Embryonic facial prominence (tissue), 1 donor: ENCODE data around the gene CTNNBL1.
"Not testable (repeated sequence)": the region's sequence is repeated elsewhere in the genome, so short reads cannot be mapped to it uniquely, and the experiment has no call there.

ENCODE experiments used
- DNase-seq: peaks from one replicate; pipeline ENCODE4 v3.0.0-alpha.2; 2016; ENCODE audit errors: extremely low spot score

The CTNNBL1 gene

DNA sequence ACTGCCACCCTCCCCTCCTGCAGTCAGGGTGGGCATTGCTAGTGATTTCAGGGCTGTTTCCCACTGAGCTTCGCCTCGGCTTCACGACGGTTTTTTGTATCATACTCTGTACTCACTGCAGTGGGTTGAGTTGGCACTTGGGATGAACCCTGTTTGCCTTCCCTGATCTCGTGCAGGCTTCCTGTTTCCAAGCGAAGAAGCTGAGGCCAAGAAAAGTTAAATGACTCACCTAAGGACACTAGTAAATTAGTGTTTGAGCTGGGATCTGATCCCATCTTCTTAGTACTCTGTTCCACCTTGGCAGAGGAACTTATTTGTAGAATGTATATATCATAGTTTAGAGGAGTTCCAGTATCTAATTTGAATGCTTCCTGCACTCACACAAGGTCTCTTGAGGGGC lies 158.8 kb downstream of the CTNNBL1 start:
- no peak for DNase-seq

DNA sequence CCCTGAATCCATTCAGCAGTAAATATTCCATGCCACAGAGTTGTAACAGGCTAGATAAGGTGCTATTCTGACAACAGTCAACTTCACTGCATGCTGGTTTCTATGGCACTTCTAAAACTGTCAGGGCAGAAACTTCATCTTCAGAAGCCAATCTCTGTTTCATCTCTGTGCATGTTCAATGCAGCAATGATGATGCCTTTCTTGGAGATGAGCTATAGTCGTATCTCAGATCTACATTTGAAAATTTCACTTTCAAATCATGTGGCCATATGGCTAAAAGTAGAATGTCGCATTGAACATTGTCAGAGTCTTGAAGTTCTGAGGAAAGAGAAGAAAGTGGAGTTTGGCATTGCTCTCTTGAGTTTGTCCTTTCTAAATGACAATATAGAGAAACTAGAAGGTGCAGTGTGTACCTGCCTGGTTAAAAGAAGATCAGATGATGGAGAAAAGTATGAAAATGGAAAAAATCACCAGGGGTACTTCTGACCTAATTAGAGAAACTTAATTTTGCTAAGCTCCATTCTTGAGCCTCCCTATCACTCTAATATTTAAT lies 160.1 kb downstream of the CTNNBL1 start:
- no peak for DNase-seq

DNA sequence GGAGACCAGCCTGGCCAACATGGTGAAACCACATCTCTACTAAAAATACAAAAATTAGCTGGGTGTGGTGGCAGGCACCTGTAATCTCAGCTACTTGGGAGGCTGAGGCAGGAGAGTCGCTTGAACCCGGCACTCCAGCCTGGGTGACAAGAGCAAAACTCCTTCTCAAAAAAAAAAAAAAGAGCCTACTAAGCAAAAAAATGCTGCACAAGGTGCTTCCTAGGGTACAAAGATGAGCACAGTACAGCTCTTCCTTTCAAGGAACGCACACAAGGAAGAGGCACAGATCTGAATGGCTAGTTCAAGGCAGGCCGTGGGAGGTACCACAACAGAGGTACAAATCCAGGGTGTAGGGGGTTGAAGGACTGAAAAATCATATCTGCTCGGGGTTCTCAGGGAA lies 162.2 kb downstream of the CTNNBL1 start:
- DNase-seq, result not testable (repeated sequence)

DNA sequence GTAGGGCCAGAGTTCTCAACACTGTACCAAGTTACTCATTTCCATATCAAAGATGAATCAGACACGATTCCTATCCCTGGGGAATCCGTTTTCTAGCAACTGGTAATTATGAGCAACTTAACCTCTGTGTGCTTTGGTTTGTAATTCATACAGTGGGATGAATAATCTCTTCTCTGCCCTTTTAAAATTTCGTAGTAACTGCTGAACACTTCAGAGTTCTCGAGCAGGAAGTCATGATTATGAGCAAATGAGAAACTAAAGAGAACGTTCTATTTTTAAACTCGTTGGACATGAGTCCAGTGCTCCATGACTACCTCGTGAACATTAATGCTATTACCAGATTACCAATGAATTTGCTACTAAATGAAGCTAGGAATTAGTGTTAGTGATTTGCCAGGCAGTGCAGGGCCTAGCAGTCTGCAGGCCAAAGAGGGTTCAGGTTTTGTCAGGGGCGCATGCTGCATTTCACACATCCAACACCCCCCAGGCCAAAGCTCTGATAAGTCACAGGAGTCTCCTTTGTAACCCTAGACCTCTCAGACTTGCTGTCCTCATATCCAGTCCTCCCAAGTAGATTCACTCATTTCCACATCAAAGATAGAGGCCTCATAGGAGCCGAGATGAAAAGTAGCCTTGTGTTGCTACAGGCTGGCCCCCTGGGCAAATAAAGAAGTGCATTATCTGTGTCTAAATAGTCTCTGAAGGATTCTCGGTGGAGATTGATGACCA lies 163.3 kb downstream of the CTNNBL1 start:
- DNase-seq, result no peak

DNA sequence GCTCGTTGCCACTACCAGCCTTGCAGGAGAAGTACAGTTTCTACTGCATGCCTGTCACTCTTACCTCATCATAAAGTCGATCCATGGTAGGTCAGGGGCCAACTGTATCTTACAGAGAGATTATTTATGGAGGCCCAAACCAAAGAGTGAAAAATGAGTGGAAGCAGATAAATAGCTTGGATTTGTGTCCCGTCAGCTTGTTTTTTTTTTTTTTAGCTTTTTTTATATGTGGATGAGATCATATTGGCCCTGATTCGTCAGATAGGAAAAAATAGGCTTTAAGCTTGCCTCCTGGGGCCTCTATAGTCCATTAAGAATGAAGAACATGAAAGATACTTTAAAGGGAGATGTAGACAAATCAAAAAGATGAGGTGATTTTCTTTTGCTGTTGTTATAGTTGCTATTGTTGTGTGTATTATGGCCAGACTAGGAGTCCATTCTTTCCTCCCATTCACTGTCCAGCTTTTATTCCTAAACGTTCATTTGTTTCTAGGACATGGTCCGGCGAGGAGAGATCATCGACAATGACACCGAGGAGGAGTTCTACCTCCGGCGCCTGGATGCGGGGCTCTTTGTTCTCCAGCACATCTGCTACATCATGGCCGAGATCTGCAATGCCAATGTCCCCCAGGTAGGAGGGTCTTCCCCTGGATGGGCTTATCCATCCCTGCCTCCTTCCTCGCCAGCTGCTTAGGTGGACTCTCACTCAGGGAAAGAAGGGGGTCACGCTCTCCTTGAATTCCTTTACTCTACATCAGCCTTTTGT lies 165.8 kb downstream of the CTNNBL1 start:
- no peak for DNase-seq

DNA sequence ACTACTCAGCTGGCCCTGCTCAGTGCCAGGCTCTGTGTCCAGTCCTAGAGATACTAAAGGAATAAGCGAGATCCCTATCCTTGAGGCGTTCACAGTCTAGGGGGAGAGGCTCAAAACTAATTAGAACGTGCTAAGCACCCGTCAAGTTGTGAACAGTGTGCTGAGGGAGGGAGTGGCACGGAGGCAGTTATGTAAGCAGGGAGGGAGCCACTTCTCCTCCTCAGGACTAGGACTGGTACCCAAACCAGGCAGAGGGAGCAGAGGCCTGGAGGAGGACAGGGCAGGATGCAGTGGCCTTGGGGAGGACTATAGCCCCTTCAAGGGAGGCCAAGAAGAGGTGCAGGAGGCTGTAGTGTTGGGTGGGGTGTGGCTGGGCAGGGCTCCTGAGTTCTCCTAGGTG lies 169.5 kb downstream of the CTNNBL1 start:
- DNase-seq, result no peak

DNA sequence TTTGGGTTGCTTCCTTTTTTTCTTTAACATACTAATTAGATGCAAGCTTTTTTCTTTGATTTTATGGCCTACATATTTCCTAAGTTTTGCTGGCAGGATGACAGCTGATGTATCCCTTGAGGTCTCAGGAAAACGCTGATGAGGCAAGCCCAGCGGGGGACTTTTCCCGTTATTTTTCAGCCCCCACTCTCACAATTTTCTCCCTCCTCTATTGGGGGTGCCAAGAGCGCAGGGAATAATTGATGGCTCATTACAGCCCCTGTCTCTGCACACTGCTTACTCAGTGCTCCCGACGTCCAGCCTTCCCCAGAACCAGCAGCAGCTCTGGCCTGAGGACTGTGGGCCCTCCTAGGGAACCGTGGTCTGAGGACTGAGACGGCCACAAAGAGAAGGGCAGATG lies 170.5 kb downstream of the CTNNBL1 start:
- no peak for DNase-seq

DNA sequence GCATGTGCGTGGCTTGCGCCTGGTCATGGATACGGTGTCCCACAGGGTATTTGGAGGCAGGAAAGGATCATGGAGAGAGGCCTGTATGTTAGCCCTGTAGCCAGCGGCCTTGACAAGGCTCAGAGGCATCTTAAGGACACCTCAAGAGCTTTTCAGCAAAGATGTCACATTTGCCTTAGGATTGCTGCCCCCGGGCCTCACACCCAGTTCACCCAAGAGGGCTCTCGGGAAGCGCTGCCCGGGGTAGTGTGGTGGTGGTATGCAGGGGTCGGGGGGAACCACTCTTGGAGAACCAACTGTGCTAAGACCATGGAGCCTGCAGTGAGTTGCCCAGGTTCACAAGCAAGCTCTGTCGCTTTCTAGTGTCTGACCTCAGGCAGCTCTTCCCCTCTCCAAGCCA lies 172.2 kb downstream of the CTNNBL1 start:
- no peak for DNase-seq

DNA sequence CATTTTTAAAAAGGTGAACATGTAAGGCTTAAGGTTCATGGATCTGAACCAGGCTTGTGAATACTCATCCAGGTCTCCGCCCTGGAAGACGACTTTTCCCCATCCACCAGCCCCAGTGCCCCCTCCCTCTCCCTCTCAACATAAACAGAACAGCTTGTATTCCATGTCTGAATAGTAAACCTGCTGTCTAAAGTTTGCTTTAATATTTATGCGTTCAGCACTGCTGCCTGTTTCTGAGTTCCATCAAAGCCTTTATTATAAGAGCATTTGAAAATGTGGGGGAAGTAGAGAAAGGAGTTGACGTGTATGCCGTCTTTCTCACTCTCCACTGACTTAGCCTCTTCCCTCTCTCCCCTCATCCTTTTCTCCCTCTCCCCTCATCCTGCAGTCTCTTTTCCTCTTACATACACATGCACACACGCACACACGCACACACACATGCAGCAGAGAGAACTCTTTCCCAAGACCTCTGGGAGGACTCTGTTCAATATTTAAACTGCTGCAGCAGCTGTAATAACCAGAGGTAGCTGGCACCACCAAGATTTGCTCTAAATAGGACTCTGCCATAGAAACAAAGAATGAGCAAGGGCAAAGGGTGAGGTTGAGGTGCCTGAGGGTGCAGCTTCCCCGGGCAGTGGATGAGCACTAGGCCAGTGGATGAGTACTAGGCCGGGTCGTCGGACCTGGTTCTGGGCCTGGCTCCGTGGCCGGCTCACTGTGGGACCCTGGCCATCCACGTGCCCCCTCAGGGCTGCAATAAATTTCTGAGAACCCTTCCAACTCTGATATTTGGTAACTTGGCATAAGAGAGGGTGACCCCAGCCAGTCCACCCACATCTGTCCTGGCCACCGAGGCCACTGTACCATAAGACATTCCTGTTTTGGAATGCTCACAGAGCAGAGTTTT lies 173.7 kb downstream of the CTNNBL1 start:
- DNase-seq, result no peak

DNA sequence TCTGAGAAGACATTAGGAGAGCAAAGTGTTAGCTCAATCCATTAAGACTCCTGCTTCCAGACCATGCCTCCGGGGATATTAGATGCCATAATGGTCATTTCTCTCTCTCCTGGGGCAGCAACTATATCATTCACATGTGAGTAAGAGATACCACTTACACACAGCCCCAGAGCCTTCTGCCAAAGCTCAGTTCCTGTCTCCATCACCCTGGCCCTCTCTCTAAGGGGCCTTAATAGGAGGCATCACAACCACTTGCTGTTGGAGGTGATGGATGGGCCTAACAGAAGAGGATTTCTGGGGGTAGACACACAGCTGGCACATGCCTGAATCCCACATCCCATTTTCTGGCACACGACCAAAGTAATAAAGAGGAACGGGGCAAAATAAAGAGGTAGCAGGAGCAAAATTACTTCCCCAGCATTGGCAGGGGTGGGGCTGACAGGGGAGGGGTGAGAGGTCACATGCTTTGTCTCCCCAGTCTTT lies 175.1 kb downstream of the CTNNBL1 start:
- no peak for DNase-seq

DNA sequence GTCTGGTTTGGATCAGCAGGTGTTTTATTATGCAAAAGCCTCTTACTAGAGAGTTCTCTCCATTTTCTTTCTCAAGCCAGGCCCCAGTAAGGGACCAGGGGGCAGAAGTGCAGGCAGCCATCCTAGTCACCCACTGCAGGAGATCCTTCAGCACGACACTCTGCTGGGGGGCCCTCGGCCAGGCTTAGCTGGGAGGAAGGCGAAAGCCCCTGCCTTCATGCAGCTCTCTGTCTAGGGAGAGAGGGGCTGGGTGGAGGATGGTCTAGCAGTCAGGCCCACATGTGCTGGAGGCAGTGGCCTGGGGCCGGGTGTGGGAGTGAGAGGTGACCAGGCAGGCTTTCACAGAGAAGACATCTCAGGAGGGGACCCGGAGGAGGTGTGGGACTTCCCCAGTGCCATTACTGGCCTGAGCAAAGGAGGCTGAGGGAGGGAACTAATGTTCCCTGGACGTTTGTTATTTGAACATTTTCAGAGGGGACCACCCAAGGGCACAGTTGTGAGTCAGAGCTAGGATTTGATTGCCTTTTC lies 175.6 kb downstream of the CTNNBL1 start:
- DNase-seq, result no peak

DNA sequence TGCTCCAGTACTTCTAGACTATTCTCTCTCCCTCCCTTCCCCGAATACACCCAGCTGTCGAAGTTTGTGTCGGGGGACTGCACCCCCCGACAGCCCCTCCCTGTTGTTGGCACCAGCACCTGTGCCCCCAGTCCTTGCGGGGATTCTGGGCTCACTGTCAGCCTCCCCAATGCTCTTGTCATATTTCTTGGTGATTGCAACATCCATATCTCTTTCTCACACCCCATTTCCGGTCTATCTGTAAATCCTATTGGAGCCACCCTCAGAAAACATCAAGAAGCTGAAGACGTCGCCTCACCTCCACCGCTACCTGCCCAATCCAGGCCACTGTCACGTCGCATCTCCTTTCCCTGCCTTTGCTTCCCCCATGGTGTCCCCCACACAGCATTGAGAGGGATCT lies 176.5 kb downstream of the CTNNBL1 start:
- no peak for DNase-seq

DNA sequence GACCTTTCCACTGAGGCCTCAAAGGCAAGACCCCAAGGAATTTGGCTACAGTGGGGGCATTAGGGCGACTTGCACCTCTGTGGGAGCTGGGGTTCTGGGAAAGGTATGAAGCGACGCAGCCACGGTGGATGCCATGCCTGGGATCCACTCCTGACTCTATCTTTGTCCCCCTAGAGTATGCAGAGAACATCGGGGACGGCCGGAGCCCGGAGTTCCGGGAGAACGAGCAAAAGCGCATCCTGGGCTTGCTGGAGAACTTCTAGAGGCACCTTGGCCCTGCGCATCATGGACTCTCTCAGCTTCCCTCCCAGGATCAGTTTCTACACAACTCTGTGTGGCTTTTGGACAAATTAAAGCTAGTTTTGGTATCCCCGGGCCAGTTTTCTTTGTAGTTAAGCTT lies 177.9 kb downstream of the CTNNBL1 start:
- no peak for DNase-seq

DNA sequence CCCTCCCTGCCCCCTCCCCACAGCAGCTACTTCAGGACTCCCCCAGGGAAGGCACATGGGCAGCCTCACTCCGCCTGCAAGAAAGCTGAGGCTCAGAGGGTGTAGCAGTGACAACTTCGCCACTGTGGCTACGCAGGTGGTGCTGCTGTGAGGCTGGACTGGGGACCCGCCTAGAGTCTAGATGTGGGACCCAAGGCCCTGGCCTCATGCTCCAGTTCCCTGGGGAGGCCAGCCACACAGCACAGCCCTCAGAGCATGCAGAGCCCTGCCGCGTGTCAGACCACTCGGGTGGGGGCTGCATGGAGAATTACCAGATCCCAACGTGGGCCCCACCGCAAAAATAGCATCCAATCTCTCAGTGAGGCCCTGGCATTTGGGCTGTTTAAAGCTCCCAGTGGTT lies 178.3 kb downstream of the CTNNBL1 start:
- DNase-seq, result no peak

DNA sequence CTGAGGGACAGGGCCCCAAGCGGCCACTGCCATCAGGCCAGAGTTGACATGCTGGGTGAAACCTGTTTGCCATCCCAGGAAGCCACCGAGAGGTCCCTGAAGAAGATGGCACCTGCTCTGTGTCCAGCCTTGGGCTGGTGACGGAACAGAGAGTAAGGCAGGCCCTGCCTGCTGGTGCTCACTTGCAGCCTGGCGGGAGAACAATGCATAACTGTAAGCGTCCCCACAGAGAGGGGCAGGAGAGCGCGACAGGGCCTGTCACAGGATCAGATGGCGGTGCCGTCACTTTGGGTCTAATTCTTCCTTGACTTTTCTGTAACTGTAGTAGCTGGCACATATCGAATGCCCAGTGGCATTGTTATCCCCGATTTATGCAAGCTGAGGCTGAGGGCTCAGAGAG lies 180.1 kb downstream of the CTNNBL1 start:
- no peak for DNase-seq

DNA sequence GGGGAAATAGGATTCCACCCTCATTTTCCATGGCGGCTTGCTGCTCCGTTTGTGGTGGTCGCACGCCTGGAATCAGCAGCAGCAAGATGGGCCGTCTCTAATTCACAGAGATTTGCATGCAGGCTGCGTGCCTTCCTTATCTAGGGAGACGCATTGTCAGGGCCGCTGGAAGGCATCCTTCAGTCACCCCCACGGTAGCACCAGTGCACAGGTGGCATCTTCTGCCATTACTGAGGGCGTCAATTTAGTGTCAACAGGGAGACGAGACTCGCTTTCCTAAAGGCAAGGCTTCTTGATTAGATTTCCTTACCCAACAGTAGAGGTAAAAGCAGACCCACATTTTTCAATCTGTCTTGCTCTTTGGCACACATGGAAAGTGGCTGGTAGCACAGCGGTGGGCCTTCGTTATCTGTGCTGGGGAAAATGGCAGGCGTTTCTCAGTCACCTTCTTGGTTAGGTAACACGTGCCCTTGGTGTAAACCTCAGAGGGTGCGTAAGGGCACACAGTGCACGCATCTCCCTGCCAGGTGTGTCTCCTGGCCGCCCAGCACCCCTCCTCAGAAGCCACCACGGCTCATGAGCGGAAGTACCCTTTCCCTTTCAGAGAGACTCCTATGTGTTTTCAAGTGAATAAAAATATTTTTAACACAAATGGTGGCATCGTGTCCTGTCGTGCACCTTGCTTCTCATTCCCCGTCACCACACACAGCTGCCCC lies 181.8 kb downstream of the CTNNBL1 start:
- DNase-seq, result no peak

DNA sequence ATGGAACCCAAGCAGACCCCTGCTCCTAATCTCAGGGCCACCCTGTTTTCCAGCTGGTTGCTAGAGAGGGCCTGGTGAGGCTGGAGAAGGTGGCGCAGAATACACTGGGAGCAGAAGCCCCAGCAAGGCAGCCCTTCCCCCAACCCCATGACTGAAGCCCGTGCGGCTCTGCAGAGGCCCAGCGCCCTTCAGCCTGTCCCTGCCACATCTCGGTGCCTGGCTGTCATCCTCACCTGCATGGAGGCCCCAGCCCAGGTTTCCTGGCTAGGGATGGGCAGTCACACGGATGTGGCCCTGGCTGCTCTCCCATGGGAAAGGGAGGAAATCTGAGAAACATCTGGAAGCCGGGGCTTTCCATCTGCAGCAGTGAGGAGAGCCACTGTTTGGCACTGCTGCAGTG lies 183.0 kb downstream of the CTNNBL1 start:
- no peak for DNase-seq

DNA sequence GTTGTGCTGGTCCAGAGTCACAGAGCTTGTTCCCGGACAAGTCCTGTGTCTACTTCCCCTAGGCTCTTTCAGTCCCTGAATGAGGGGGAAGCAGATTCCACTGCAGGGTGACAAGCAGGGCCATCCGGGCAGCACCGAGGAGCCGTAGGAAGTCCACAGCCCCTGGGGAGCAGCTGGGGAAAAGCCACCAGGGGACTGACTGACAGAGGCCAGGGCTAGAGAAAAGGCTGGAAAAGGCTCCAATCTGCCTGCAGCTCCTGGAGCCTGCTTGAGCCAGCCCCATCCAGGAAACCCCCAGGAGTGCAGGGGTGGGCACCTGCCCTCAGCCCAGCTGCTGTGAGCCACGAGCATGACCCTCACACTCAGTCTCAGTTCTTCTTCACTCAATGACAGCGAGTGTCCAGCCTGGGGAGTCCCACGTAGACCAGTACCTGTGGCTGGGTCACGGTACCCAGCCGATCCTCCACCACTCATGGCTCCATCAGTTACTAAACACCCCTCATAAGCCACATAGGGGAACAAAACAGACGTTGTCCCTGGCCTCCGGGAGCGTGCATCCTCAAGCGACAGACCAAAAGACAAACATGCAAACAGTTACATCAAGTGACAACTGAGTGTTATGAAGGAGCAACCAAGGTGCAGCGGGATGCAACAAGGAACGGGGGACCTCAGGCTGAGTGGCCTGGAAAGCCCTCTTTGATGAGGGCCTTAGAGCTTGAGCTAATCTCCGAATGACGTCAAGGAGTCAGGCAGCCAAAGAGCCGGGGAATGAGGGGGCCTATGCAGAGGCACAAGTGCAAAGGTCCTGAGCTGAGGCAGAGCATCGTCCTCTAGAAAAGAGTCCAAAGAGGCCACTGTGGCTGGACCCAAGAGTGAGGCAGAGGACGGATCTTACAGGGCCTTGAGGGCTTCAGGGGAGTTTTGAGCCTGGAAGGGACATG lies 184.3 kb downstream of the CTNNBL1 start:
- DNase-seq, result no peak

DNA sequence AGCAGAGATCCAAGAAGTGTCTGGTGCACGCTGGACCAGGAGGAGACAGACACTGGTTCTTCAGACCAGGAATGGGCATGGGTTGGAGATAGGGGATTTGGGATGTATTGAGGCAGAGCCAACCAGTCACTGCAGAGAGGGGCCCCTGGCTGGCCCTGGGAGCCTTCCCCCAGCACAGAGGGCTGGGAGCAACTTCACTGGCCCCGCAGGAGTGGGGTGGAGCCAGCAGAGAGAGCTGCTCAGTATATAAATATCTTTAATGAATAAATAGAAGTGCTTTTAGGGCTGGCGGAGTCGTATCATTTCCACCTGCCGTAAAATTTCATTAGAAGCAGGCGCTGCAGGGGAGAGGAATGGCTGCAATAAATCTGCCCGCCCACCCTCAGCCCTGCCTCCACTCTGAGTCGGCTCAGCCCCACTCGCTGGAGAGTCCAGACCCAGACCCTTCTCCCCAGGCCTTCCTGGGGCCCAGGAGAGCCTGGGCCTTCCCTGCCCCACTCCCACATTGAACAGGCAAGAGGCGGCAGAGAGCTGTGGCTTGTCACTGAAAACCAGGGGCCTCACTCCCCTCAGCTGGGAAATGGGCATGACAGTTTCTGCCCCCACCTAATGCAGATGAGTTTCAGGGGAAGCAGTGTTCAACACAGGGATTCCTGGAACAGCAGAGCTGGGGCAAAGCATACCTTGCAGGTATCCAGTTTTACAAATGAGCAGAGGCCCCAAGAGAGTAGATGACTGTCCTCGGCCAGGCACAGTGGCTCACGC lies 185.2 kb downstream of the CTNNBL1 start:
- DNase-seq, result no peak
